ENCODE results near the gene ELANE. TPM values are rescaled to one million over a fixed set of nuclear protein-coding genes. Genes with fewer than 3 reads are reported as not detected.
A peak's percentile ranks its signal among the peaks of the same experiment; 100 is the strongest.

ELANE gene
- total RNA-seq, 1 donor from 2014 or later: not detected

- H3K4me3 Mint-ChIP-seq: no peak overlapping the region
- H3K9me3 Mint-ChIP-seq: no peaks in the 10 kb centered on the region
- intact Hi-C loops (cut with micrococcal nuclease): no loop called here
- peaks cover 14% of the 10 kb centered on the region for H3K27me3 Mint-ChIP-seq
- no peaks in the 10 kb centered on the region for H3K36me3 Mint-ChIP-seq (ENCODE audit: low read depth)
- no peak overlapping the region for H3K27ac Mint-ChIP-seq
- peaks cover 4% of the 10 kb centered on the region for H3K4me1 Mint-ChIP-seq
- no peak for DNase-seq
These were observed 6.2 kb downstream of the ELANE start for GRCh38 chr19:858284-858683.

DNA sequence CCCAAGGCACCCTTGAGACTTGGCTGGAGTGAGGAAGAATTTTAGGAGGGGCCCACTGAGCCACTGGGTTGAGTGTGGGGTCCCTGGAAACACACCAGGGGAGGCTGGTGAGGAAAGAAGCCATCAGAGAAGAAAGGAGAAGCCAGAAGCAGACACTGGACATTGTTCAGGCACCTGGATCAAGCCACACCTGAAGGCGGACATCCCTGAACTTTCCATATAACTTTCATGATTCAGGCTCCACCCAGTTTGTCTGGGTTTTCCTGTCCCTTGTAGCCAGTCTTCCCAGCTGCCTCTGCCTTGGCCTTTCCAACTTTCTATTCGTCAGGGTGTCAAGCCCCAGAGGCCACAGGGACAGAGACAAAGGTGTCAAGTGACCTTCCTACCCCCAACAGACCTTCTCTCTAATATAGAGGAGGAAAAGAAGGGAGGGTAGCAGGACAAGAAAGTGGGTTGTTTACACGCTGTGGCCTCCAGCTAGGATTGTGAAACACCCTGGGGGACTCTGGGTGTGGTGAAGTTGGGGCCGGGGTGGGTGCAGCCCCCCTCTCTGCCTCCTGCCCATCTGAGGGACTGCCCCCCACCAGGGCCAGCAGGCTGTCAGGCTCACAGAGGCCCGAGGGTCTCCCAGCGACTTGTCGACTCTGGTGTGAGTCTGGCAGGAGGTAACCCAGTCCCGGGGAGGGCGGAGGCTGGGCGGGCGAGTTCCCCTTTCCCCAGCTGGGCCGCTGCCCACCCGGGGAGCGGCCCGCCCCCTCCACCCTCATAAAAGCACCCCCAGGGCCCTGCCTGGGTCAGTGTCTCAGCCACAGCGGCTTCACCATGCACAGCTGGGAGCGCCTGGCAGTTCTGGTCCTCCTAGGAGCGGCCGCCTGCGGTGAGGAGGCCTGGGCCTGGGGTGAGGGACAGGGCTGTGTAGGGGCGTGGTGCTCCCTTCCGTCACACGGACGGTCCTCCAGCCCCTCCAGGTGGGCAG lies 7.1 kb downstream of the ELANE start, which contains the start of gene CFD:
Gene CFD, plus strand, starts transcription at position 797 of the 976 bp plus-strand sequence. Its CDS starts 26 bp downstream, at position 823.
- no peak within 1 kb of the TSS for H3K27ac Mint-ChIP-seq
- no peaks in the 10 kb centered on the region for H3K36me3 Mint-ChIP-seq (ENCODE audit: low read depth)
- H3K27me3 Mint-ChIP-seq: peaks cover 12% of the 10 kb centered on the region

DNA sequence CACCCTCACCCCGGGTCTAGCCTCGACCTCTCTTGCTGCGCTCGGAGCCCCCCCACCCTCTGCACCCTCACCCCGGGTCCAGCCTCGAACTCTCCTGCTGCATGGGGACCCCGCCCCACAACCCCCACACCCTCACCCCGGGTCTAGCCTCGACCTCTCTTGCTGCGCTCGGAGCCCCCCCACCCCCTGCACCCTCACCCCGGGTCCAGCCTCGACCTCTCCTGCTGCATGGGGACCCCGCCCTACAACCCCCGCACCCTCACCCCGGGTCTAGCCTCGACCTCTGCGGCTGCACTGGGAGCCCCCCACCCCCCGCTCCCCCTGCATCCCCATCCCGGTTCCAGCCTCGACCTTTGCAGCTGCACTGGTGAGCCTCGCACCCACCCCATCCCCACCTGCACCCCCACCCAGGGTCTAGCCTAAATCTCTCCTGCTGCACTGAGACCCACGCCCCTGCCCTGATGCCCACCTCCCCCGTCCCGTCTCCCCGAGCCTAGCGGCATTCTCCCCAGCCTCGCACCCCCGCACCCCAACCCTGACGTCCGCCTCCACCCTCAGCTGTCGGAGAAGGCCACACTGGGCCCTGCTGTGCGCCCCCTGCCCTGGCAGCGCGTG lies 9.1 kb downstream of the ELANE start:
- H3K4me1 Mint-ChIP-seq: peaks cover 5% of the 10 kb centered on the region
- no peak for DNase-seq
- no peaks in the 10 kb centered on the region for H3K36me3 Mint-ChIP-seq (ENCODE audit: low read depth)
- H3K9me3 Mint-ChIP-seq: no peaks in the 10 kb centered on the region
- peaks cover 12% of the 10 kb centered on the region for H3K27me3 Mint-ChIP-seq
- intact Hi-C loops (cut with micrococcal nuclease): no loop called here
- H3K27ac Mint-ChIP-seq: no peak overlapping the region
- peak overlapping the region; percentile 47 for H3K4me3 Mint-ChIP-seq

More for the DNA sequence above, 7.1 kb downstream of the ELANE start, which contains the start of gene CFD:
- DNase-seq: no peak
- Mint-ChIP-seq H3K9me3 (no peaks in the 10 kb centered on the region), H3K4me3 (no peak within 1 kb of the TSS), H3K4me1 (peaks cover 5% of the 10 kb centered on the region)
- intact Hi-C loops (cut with micrococcal nuclease): no loop called here

DNA sequence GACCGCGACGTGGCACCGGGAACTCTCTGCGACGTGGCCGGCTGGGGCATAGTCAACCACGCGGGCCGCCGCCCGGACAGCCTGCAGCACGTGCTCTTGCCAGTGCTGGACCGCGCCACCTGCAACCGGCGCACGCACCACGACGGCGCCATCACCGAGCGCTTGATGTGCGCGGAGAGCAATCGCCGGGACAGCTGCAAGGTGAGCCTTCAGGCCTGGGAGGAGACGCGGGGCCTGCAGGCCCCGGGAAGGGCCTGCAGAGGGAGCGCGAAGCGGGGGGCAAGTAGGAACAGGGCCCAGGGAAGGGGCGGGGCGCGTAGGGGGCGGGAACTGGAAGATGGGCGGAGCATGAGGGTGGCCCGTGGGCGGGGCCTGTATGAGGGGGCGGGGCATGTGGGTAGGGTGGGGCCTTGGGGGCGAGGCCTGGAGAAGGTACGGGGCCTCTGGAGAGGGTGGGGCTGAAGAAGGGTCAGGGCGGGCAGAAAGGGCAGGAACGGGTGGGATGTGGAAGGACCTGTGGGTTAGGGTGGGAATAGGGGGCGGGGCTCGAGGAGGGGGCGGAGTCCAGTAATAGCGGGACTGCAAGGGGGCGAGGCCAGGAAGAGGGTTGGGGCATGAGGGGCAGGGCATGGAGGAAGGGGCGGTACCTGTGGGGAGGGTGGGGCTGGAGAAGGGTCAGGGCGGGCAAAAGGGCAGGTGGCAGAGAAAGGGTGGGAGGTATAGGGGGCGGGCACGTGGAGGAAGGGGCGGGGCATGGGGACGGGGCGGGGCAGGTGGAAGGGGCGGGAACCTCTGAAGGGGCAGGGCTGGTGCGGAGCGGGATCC lies 9.9 kb downstream of the ELANE start:
- H3K27me3 Mint-ChIP-seq: peaks cover 12% of the 10 kb centered on the region

DNA sequence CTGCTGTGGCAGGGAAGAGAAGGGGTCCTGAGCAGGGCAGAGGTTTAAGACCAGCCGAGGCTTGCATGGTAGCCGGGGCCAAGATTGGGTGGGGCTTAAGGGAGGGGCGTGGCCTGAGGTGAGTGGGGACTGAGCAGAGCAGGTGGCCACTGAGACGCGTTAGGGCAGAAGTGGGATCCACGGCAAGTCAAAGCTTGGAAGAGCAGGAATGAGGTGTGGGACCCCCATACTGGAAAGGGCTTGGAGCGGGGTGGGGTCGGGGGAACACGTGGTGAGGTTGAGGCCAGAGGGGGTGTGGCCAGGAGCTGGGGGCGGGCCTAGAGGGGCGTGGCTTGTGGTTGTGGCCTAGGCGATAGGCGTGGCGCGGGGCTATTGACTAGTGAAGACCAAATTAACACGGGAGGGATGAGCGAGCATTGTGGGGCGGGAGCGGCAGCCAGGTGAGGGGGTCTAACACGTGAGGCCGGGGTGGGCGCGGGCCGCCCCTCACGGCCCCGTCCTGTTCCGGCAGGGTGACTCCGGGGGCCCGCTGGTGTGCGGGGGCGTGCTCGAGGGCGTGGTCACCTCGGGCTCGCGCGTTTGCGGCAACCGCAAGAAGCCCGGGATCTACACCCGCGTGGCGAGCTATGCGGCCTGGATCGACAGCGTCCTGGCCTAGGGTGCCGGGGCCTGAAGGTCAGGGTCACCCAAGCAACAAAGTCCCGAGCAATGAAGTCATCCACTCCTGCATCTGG lies 10.6 kb downstream of the ELANE start:
- intact Hi-C loops (cut with micrococcal nuclease): loop anchor here (1.0 to 2.0 kb wide), 3 partner anchors 10 to 120 kb away; no protein-coding TSS in a partner anchor
- peak overlapping the region; percentile 72 for H3K27ac Mint-ChIP-seq

More for the DNA sequence above, 9.9 kb downstream of the ELANE start:
- Mint-ChIP-seq H3K4me3 (peak overlapping the region; percentile 79), H3K4me1 (peaks cover 5% of the 10 kb centered on the region), H3K9me3 (no peaks in the 10 kb centered on the region), H3K27ac (peak overlapping the region; percentile 72), H3K36me3 (ENCODE audit: low read depth) (no peaks in the 10 kb centered on the region)
- DNase-seq: peak; percentile 86
- intact Hi-C loops (cut with micrococcal nuclease): loop anchor here (1.0 to 2.0 kb wide), 3 partner anchors 10 to 121 kb away; no protein-coding TSS in a partner anchor

DNA sequence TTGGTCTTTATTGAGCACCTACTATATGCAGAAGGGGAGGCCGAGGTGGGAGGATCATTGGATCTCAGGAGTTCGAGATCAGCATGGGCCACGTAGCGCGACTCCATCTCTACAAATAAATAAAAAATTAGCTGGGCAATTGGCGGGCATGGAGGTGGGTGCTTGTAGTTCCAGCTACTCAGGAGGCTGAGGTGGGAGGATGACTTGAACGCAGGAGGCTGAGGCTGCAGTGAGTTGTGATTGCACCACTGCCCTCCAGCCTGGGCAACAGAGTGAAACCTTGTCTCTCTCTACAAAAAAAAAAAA lies 11.2 kb downstream of the ELANE start:
- Mint-ChIP-seq H3K4me1 (peaks cover 5% of the 10 kb centered on the region), H3K27me3 (peaks cover 10% of the 10 kb centered on the region), H3K36me3 (ENCODE audit: low read depth) (peaks cover 5% of the 10 kb centered on the region), H3K27ac (peak overlapping the region; percentile 25), H3K4me3 (peak overlapping the region; percentile 79), H3K9me3 (no peaks in the 10 kb centered on the region)
- DNase-seq: no peak
- intact Hi-C loops (cut with micrococcal nuclease): loop anchor here (2.0 kb wide), 1 partner anchor 120 kb away; no protein-coding TSS in a partner anchor

More for the DNA sequence above, 10.6 kb downstream of the ELANE start:
- peaks cover 5% of the 10 kb centered on the region for H3K36me3 Mint-ChIP-seq (ENCODE audit: low read depth)
- peaks cover 5% of the 10 kb centered on the region for H3K4me1 Mint-ChIP-seq
- H3K27me3 Mint-ChIP-seq: peaks cover 11% of the 10 kb centered on the region
- no peaks in the 10 kb centered on the region for H3K9me3 Mint-ChIP-seq
- peak overlapping the region; percentile 79 for H3K4me3 Mint-ChIP-seq
- peak; percentile 95 for DNase-seq

DNA sequence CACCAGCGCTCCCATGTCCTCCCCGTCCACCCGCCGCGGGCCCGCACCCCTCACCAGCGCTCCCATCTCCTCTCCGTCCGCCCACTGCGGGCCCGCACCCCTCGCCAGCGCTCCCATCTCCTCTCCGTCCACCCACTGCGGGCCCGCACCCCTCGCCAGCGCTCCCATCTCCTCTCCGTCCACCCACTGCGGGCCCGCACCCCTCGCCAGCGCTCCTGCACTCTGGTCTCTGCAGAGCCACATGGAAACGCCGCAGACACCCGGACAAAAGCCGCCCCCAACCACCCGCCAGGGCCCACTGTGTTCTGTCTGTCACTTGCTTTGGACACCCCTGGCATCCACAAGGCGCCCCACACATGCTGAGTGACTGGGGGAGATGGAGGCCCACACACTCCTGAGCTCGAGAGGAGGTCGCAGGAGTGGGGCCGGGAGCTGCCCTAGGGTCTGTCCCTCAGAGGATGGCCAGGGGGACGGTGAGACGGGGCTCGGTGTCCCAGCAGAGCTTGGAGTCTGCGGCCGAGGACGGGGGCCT lies 14.7 kb downstream of the ELANE start:
- Mint-ChIP-seq H3K9me3 (no peaks in the 10 kb centered on the region), H3K36me3 (ENCODE audit: low read depth) (peaks cover 17% of the 10 kb centered on the region), H3K4me1 (peaks cover 10% of the 10 kb centered on the region), H3K4me3 (no peak overlapping the region), H3K27me3 (no peaks in the 10 kb centered on the region), H3K27ac (no peak overlapping the region)
- intact Hi-C loops (cut with micrococcal nuclease): no loop called here
- DNase-seq: no peak

DNA sequence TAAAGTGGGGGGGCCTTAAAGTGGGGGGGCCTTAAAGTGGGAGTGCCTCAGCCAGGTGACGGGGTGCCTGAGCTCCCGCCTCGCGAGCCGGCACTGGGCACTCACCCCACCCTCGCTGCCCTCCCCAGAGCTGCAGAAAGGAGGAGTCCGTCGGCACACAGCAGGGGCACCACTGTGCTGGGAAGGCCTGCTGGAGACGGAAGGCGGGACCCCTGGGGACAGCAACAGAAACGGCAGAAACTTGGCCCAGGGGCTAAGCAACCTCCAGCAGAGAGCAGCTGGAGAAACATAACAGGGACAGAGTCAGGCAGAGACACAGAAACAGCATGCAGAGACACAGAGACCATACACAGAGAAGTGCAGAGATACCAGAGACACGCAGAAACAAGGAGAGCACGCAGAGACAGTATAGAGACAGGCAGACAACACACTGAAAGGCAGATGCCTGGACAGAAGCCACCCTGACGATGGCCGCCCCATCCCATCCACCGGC lies 15.2 kb downstream of the ELANE start:
- Mint-ChIP-seq H3K4me3 (no peak overlapping the region), H3K27ac (no peak overlapping the region), H3K27me3 (no peaks in the 10 kb centered on the region), H3K9me3 (no peaks in the 10 kb centered on the region), H3K36me3 (ENCODE audit: low read depth) (peaks cover 17% of the 10 kb centered on the region), H3K4me1 (peaks cover 13% of the 10 kb centered on the region)
- intact Hi-C loops (cut with micrococcal nuclease): no loop called here
- no peak for DNase-seq

DNA sequence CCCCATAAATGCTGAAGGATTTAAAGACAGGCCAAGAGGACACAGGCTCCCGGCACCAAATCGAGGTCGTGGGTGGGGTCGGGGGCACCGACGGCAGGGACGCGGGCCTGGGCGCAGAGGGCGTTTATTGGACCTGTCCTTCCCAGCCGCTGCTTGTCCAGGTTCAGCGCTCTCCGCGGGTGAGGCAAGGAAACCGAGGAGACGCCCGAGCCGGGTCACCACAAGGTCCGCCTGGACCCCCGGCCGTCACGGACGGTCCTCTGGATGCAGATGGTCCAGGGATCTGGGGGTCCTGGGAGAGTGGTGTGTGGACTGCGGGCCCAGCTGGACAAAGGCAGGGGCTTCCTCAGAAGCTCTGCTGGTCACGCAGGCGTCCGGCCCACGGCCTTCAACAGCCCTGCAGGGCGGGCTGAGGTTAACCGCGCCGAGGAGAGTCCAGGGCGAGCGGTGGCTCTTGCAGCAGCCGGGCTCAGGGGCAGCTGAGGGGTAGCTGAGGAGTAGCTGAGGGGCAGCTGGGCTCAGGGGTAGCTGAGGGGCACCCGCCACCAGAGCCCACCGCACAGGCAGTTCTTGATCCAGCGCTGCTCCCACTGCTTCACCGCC lies 15.9 kb downstream of the ELANE start:
- Mint-ChIP-seq H3K9me3 (no peaks in the 10 kb centered on the region), H3K27me3 (no peaks in the 10 kb centered on the region)
- intact Hi-C loops (cut with micrococcal nuclease): no loop called here

GRCh38 chr19:868458-869244 lies 16.5 kb downstream of the ELANE start:
- intact Hi-C loops (cut with micrococcal nuclease): no loop called here
- H3K36me3 Mint-ChIP-seq (ENCODE audit: low read depth): peaks cover 17% of the 10 kb centered on the region
- H3K27me3 Mint-ChIP-seq: no peaks in the 10 kb centered on the region
- no peak overlapping the region for H3K27ac Mint-ChIP-seq
- peaks cover 13% of the 10 kb centered on the region for H3K4me1 Mint-ChIP-seq
- no peaks in the 10 kb centered on the region for H3K9me3 Mint-ChIP-seq
- no peak overlapping the region for H3K4me3 Mint-ChIP-seq
- no peak for DNase-seq

More for the DNA sequence above, 15.9 kb downstream of the ELANE start:
- Mint-ChIP-seq H3K36me3 (ENCODE audit: low read depth) (peaks cover 17% of the 10 kb centered on the region), H3K4me1 (peaks cover 13% of the 10 kb centered on the region), H3K4me3 (no peak overlapping the region), H3K27ac (no peak overlapping the region)
- no peak for DNase-seq

DNA sequence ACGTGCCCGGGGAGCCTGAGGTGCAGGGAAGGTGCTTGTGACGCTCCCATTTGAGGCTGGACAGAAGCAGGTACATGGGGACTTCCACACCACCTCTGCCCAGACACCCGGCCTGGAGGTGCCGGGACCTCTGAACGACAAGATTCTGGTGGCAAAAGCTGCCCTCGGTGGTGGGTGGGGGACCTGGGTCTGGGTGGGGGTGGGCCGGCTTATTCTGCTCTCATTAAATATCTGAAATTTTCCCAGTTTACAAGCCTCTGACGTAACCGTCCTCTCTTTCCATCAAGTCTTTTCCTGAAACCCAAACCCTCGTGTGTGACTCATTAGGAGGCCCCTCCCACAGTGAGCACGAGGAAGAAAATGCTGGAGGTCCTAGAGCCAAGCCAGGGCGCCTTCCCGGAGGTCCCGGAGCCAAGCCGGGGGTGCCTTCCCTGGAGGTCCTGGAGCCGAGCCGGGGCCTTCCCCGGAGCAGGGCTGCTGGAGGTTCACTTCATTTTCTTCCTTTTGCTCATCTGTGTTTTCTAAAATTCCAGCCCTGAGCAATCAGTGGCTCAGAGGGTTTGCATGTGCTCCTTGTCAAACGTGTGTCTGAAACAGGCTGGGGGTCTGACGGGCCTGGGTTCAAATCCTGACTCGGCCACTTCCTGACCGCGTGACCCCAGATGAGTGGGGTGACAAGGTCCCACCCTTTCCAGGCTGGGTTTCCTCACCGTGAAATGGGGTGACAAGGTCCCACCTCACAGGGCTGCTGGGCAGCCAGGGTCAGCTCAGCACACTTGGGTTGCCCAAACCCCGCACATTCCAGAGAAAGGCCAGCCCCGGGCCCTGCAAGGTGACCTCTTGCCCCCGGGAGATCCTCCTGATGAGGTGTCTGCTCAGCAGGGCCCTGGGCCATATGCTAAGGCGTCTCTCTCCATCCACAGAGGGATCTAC lies 17.4 kb downstream of the ELANE start:
- no peaks in the 10 kb centered on the region for H3K9me3 Mint-ChIP-seq
- H3K4me1 Mint-ChIP-seq: peaks cover 11% of the 10 kb centered on the region
- intact Hi-C loops (cut with micrococcal nuclease): no loop called here
- no peaks in the 10 kb centered on the region for H3K27me3 Mint-ChIP-seq
- no peak overlapping the region for H3K4me3 Mint-ChIP-seq
- H3K36me3 Mint-ChIP-seq (ENCODE audit: low read depth): peaks cover 17% of the 10 kb centered on the region
- no peak for DNase-seq
- H3K27ac Mint-ChIP-seq: no peak overlapping the region
